HepG2 (cell line): ENCODE measurements around the gene CTSZ. TPM values are rescaled to one million over a fixed set of nuclear protein-coding genes. Genes with fewer than 3 reads are reported as not detected.

ENCODE experiments used
- CENPX ChIP-seq: sonication (generic); formaldehyde crosslinking; IDR thresholded peaks from 2 replicates; pipeline ENCODE4 v1.9.0; 2021; ENCODE audit warnings: mild to moderate bottlenecking, missing genetic modification reagents, moderate library complexity
- CHCHD3 ChIP-seq: sonication (generic); formaldehyde crosslinking; IDR thresholded peaks from 2 replicates; pipeline ENCODE4 v1.8.0; 2022; ENCODE audit warnings: mild to moderate bottlenecking, missing genetic modification reagents, moderate library complexity
- GTF3A ChIP-seq: sonication (generic); formaldehyde crosslinking; conservative IDR thresholded peaks from 2 replicates; pipeline ENCODE4 v1.4.0; 2020; ENCODE audit warnings: mild to moderate bottlenecking, missing genetic modification reagents
- IKZF5 ChIP-seq: IDR thresholded peaks from 2 replicates; pipeline ENCODE4 v1.6.1; 2018; ENCODE audit warnings: missing genetic modification reagents, mild to moderate bottlenecking, missing compliant biosample characterization
- KAT7 ChIP-seq: IDR thresholded peaks from 2 replicates; pipeline ENCODE4 v1.6.1; 2018; ENCODE audit warnings: borderline replicate concordance, missing compliant biosample characterization
- KAT8 ChIP-seq: IDR thresholded peaks from 2 replicates; pipeline ENCODE4 v1.6.1; 2016; ENCODE audit warnings: missing genetic modification reagents, missing compliant biosample characterization
- KDM5A ChIP-seq: fragments of 200-600 bp; sonication (generic); IDR thresholded peaks from 2 replicates; pipeline ENCODE4 v1.7.0; 2018; ENCODE audit warnings: antibody characterized with exemption, mild to moderate bottlenecking, low read length, borderline replicate concordance
- MATR3 ChIP-seq: sonication (generic); formaldehyde crosslinking; IDR thresholded peaks from 2 replicates; pipeline ENCODE4 v1.4.0; 2020; ENCODE audit warnings: missing genetic modification reagents
- PITX1 ChIP-seq: sonication (generic); formaldehyde crosslinking; IDR thresholded peaks from 2 replicates; pipeline ENCODE4 v1.5.1; 2020; ENCODE audit warnings: mild to moderate bottlenecking, missing genetic modification reagents
- SIN3A ChIP-seq: IDR thresholded peaks from 2 replicates; pipeline ENCODE4 v1.6.1; 2011; ENCODE audit warnings: low read depth, mild to moderate bottlenecking, control low read depth, low read length, borderline replicate concordance
- TBL1XR1 ChIP-seq: fragments of 150-350 bp; IDR thresholded peaks from 2 replicates; pipeline ENCODE4 v1.6.1; 2014; ENCODE audit warnings: borderline replicate concordance, low read length; ENCODE audit not compliant: partially characterized antibody
- TBX2 ChIP-seq: sonication (generic); formaldehyde crosslinking; IDR thresholded peaks from 2 replicates; pipeline ENCODE4 v1.5.0; 2020; ENCODE audit warnings: missing genetic modification reagents, mild to moderate bottlenecking, borderline replicate concordance
- TSC22D2 ChIP-seq: sonication (generic); formaldehyde crosslinking; IDR thresholded peaks from 2 replicates; pipeline ENCODE4 v1.5.1; 2020; ENCODE audit warnings: missing genetic modification reagents, mild to moderate bottlenecking, borderline replicate concordance
- YY1 ChIP-seq: IDR thresholded peaks from 2 replicates; pipeline ENCODE4 v1.6.1; 2011; ENCODE audit warnings: low read length, low read depth, moderate library complexity, mild to moderate bottlenecking; ENCODE audit not compliant: insufficient read depth, insufficient replicate concordance
- ZFP41 ChIP-seq: sonication (generic); formaldehyde crosslinking; IDR thresholded peaks from 2 replicates; pipeline ENCODE4 v1.4.0; 2020; ENCODE audit warnings: mild to moderate bottlenecking, missing genetic modification reagents, borderline replicate concordance
- ZMYM4 ChIP-seq: sonication (generic); formaldehyde crosslinking; IDR thresholded peaks from 2 replicates; pipeline ENCODE4 v1.8.1; 2023; ENCODE audit warnings: mild to moderate bottlenecking, missing genetic modification reagents
- ZNF121 ChIP-seq: sonication (generic); formaldehyde crosslinking; IDR thresholded peaks from 2 replicates; pipeline ENCODE4 v1.5.0; 2020; ENCODE audit warnings: mild to moderate bottlenecking, missing genetic modification reagents
- ZNF160 ChIP-seq: sonication (generic); formaldehyde crosslinking; IDR thresholded peaks from 2 replicates; pipeline ENCODE4 v1.8.0; 2022; ENCODE audit warnings: mild to moderate bottlenecking, inconsistent platforms, missing genetic modification reagents
- ZNF251 ChIP-seq: sonication (generic); formaldehyde crosslinking; IDR thresholded peaks from 2 replicates; pipeline ENCODE4 v1.9.0; 2021; ENCODE audit warnings: mild to moderate bottlenecking, missing genetic modification reagents
- ZNF558 ChIP-seq: sonication (generic); formaldehyde crosslinking; IDR thresholded peaks from 2 replicates; pipeline ENCODE4 v1.9.0; 2022; ENCODE audit warnings: mild to moderate bottlenecking, missing genetic modification reagents, borderline replicate concordance
- ZNF562 ChIP-seq: sonication (generic); formaldehyde crosslinking; IDR thresholded peaks from 2 replicates; pipeline ENCODE4 v1.8.0; 2022; ENCODE audit warnings: missing genetic modification reagents, borderline replicate concordance
- ZNF597 ChIP-seq: sonication (generic); formaldehyde crosslinking; IDR thresholded peaks from 2 replicates; pipeline ENCODE4 v1.5.0; 2020; ENCODE audit warnings: missing genetic modification reagents
- ZNF615 ChIP-seq: sonication (generic); formaldehyde crosslinking; IDR thresholded peaks from 2 replicates; pipeline ENCODE4 v1.5.0; 2020; ENCODE audit warnings: mild to moderate bottlenecking, missing genetic modification reagents, borderline replicate concordance
- ZNF713 ChIP-seq: sonication (generic); formaldehyde crosslinking; IDR thresholded peaks from 2 replicates; pipeline ENCODE4 v1.4.0; 2020; ENCODE audit warnings: mild to moderate bottlenecking, missing genetic modification reagents
- ZNF749 ChIP-seq: sonication (generic); formaldehyde crosslinking; IDR thresholded peaks from 2 replicates; pipeline ENCODE4 v1.8.0; 2022; ENCODE audit warnings: mild to moderate bottlenecking, missing genetic modification reagents, moderate library complexity, borderline replicate concordance
- ZNF781 ChIP-seq: sonication (generic); formaldehyde crosslinking; IDR thresholded peaks from 2 replicates; pipeline ENCODE4 v1.5.1; 2020; ENCODE audit warnings: borderline replicate concordance, mild to moderate bottlenecking, missing genetic modification reagents; ENCODE audit errors: not compliant biosample characterization
- ZNF83 ChIP-seq: sonication (generic); formaldehyde crosslinking; IDR thresholded peaks from 2 replicates; pipeline ENCODE4 v1.4.0; 2020; ENCODE audit warnings: missing genetic modification reagents, mild to moderate bottlenecking, borderline replicate concordance
- ZSCAN5A ChIP-seq: sonication (generic); formaldehyde crosslinking; IDR thresholded peaks from 2 replicates; pipeline ENCODE4 v1.8.0; 2022; ENCODE audit warnings: mild to moderate bottlenecking, missing genetic modification reagents, borderline replicate concordance
- polyA plus RNA-seq, 8 experiments: library from polyadenylated mRNA; depleted of rRNA in 3 of 8; stranded (reverse) in 7 of 8; unstranded in 1 of 8; fragments of >200 nt; fragmentation: Illumina TruSeq in 4 of 8; extraction: Trizol in 4 of 8; gene quantifications; 2 replicates each; pipeline versions ENCODE4 v1.2.1 to v1.2.3, GENCODE V29; 2011 to 2016; ENCODE audit warnings: low read depth in 4 of 8, missing spikeins in 1 of 8, mixed read lengths in 1 of 8; ENCODE audit not compliant: insufficient read depth in 1 of 8
- total RNA-seq, 5 experiments: library from RNA; depleted of rRNA; stranded (reverse); fragments of >200 nt; fragmentation: Illumina TruSeq; extraction: Trizol; gene quantifications; 2 replicates each; pipeline ENCODE4 v1.2.3, GENCODE V29; 2016; ENCODE audit warnings: low read depth in 1 of 5

Gene CTSZ
- total and polyA plus RNA-seq, 2 of the 13 experiments (the other 11 are each of a cell fraction or from before 2014, with no cell fraction given), result 0.33 TPM; not detected in 1

GRCh38 chr20:59008715-59009336 is 1.8 kb upstream of the CTSZ start (continued):
- TF ChIP-seq TBX2, result no peak
- TF ChIP-seq ZNF597, result no peak
- TF ChIP-seq KAT8 (CRISPR knock-in tag), result no peak
- no peak for TF ChIP-seq ZNF160 (CRISPR knock-in tag)
- no peak for TF ChIP-seq ZNF251 (CRISPR knock-in tag)
- TF ChIP-seq PITX1 (CRISPR knock-in tag), result no peak
- TF ChIP-seq ZNF562 (CRISPR knock-in tag), result no peak
- TF ChIP-seq ZNF121, result no peak
- no peak for TF ChIP-seq TBL1XR1
- TF ChIP-seq ZNF615 (CRISPR knock-in tag), result no peak
- 0 out of 2 replicates have a peak, but pooled peaks have one; percentile 47 for TF ChIP-seq GTF3A (CRISPR knock-in tag)
- no peak for TF ChIP-seq ZNF83 (CRISPR knock-in tag)
- TF ChIP-seq YY1, result no peak
- no peak for TF ChIP-seq ZFP41 (CRISPR knock-in tag)
- no peak for TF ChIP-seq ZNF749
- no peak for TF ChIP-seq KAT7 (CRISPR knock-in tag)
- no peak for TF ChIP-seq KDM5A
- TF ChIP-seq TSC22D2 (CRISPR knock-in tag), result no peak
- TF ChIP-seq IKZF5, result no peak
- no peak for TF ChIP-seq ZNF781 (CRISPR knock-in tag)
- TF ChIP-seq CHCHD3, result peak; percentile 29; the same call in 1 of the 2 replicates
- no peak for TF ChIP-seq SIN3A
- TF ChIP-seq CENPX (CRISPR knock-in tag), result no peak
- no peak for TF ChIP-seq ZNF558 (CRISPR knock-in tag)
- no peak for TF ChIP-seq ZMYM4 (CRISPR knock-in tag)
- TF ChIP-seq ZSCAN5A (CRISPR knock-in tag), result no peak
- TF ChIP-seq ZNF713 (CRISPR knock-in tag), result no peak
- TF ChIP-seq MATR3, result no peak
